ENCODE data around the gene COLGALT1.

- TF ChIP-seq CTCF (IDR thresholded peaks at IDR 0.05), result no peak
- TF ChIP-seq GABPA (IDR thresholded peaks at IDR 0.05; ENCODE audit: low read depth), result no peak
- TF ChIP-seq FOXJ3 (CRISPR knock-in tag; IDR thresholded peaks at IDR 0.05), result no peak
- no peak for TF ChIP-seq ELF1 (IDR thresholded peaks at IDR 0.05)
- TF ChIP-seq SIN3A (IDR thresholded peaks at IDR 0.05; ENCODE audit: borderline replicate concordance, low read depth, low read length), result no peak
- TF ChIP-seq, protein P1, sequence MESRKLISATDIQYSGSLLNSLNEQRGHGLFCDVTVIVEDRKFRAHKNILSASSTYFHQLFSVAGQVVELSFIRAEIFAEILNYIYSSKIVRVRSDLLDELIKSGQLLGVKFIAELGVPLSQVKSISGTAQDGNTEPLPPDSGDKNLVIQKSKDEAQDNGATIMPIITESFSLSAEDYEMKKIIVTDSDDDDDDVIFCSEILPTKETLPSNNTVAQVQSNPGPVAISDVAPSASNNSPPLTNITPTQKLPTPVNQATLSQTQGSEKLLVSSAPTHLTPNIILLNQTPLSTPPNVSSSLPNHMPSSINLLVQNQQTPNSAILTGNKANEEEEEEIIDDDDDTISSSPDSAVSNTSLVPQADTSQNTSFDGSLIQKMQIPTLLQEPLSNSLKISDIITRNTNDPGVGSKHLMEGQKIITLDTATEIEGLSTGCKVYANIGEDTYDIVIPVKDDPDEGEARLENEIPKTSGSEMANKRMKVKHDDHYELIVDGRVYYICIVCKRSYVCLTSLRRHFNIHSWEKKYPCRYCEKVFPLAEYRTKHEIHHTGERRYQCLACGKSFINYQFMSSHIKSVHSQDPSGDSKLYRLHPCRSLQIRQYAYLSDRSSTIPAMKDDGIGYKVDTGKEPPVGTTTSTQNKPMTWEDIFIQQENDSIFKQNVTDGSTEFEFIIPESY (IDR thresholded peaks at IDR 0.05; ENCODE audit: borderline replicate concordance, low read depth), result no peak
- TF ChIP-seq MXI1 (IDR thresholded peaks at IDR 0.05; ENCODE audit: low read depth, low read length), result no peak
These were observed 52.5 kb downstream of the COLGALT1 start for GRCh38 chr19:17607936-17608335.

All from SK-N-SH (cell line).